ENCODE measurements around the gene ZMIZ1.

The ZMIZ1 gene

GRCh38 chr10:79349072-79349491 is 280.3 kb downstream of the ZMIZ1 start:
- no peak for DNase-seq

GRCh38 chr10:79349766-79350406 is 281.1 kb downstream of the ZMIZ1 start:
- no peak for DNase-seq

DNA sequence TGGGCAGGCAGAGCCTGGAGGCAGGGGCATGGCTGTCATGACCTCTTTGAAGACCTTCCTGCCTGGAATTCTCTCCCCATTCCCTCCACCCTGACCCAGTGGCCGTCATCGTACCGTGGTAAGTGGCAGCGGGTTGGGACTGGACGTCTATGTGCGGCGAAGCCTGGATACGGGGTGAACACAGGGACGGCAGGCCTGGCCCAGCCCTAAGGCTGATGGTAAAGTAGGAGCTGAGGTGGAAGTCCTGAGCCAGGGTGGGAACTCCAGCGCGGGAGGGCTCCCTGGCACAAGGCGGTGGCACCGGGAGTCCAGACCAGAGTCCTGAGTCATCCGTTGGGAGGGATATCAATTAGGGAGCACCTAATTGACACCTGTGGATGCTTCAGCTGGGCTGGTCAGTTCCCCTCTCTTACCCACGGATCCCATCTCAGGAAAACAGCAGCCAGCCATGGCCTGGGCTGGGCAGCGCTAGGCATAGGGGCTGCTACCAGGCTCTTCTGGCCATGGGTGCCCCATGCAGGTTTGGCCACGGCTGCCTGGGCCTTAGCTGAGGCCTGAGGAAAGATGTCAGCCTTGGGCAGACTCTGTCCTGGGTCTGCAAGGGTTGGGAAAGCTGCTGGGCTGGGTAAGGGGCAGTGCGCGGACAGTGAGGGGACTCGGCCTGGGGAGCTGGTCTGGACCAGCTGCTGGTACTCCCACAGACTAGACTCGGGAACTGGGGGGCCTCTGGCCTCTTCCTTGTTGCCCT is 281.8 kb downstream of the ZMIZ1 start:
- DNase-seq, result no peak

- DNase-seq, result no peak
These were observed 282.6 kb downstream of the ZMIZ1 start for GRCh38 chr10:79351332-79351731.

GRCh38 chr10:79352035-79352877 is 283.5 kb downstream of the ZMIZ1 start:
- no peak for DNase-seq

DNA sequence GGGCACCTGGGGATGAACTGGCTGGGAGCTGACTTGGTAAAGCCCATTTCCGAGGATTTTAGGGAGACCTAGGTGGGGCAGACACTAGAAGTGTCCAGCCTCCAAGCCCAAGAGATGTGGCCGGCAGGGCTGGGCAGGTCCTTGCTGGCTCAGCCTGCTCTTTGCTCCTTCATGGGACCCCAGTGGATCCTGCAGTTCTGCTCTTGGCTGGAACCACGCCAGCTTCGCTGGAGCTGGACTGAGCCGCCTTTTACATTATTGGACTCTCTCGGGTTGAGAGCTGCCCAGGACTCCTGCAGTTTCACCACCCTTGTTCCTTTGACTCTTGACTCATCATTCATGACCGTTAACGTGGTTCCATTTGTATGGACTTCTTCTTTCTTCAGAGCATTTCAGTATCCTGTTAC is 284.2 kb downstream of the ZMIZ1 start:
- no peak for DNase-seq

DNA sequence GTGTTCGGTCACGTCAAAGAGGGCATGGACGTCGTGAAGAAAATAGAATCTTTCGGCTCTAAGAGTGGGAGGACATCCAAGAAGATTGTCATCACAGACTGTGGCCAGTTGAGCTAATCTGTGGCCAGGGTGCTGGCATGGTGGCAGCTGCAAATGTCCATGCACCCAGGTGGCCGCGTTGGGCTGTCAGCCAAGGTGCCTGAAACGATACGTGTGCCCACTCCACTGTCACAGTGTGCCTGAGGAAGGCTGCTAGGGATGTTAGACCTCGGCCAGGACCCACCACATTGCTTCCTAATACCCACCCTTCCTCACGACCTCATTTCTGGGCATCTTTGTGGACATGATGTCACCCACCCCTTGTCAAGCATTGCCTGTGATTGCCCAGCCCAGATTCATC is 285.0 kb downstream of the ZMIZ1 start:
- no peak for DNase-seq

GRCh38 chr10:79354141-79354540 is 285.4 kb downstream of the ZMIZ1 start:
- DNase-seq, result no peak

DNA sequence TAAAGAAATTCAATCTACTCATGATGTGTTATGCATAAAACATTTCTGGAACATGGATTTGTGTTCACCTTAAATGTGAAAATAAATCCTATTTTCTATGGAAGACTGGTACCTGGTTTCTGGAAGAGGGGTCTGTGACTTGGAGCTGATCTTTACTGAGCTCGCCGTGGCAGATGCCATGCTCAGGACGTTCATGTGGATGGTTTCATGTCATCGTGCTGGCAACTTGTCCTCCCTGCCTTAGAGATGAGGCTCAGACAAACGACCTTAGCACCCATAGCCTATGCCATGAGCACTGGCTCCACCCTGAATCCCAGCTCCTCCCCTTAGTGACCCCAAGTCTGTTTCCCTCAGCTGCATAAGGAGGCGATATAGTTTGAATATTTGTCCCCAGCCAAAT is 285.8 kb downstream of the ZMIZ1 start:
- DNase-seq, result no peak

- no peak for DNase-seq
These were observed 286.8 kb downstream of the ZMIZ1 start for GRCh38 chr10:79355420-79356017.

GRCh38 chr10:79356104-79356503 is 287.3 kb downstream of the ZMIZ1 start:
- DNase-seq, result no peak

DNA sequence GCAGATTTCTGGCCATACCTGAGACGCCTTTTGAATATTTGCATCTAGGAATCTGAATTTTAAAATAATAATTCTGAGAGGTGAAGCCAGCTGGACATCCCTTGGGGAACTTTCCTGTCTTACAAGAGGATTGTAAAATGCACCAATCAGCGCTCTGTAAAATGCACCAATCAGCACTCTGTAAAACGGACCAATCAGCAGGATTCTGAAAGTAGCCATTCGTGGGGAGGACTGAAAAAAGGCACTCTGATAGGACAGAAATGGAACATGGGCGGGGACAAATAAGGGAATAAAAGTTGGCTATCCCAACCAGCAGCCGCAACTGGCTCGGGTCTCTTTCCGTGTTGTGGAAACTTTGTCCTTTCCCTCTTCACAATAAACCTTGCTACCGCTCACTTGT is 288.4 kb downstream of the ZMIZ1 start:
- no peak for DNase-seq

- no peak for DNase-seq
These were observed 290.0 kb downstream of the ZMIZ1 start for GRCh38 chr10:79358811-79359210.

GRCh38 chr10:79359816-79360498 is 291.2 kb downstream of the ZMIZ1 start:
- DNase-seq, result no peak

DNA sequence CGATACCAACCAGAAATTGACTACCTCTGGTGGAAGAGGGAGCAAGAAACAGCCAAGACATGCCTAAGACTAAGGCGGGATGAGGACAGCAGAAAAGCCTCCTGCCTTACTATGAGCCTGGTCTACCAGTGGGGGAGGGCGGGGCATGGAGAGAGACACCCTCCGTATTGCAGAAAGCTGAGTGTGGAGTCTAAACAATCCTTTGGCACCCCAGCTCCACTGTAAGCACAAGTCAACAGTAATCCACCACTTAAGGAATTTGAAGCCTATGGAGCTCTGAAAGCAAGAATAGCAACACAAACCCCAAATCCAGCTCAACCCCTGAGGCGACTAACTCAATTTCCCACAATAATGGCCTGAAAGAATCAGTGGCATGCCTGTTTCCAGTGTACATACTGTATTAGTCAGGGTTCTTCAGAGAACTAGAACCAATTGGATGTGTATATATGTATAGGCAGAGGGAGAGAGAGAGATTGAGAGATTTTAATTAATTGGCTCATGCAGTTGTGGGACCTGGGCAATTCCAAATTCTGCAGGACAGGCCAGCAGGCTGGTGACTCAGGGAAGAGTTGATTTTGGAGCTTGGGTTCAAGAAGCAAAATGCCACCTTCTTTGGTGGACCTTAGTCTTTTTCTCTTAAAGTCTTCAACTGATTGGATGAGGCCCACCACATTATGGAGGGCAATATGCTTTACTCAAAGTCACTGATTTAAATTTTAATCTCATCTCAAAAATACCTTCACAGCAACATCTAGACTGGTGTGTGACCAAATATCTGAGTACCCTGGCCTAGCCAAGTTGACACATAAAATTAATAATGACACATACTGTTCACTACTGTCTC is 292.0 kb downstream of the ZMIZ1 start:
- no peak for DNase-seq

- DNase-seq, result no peak
These were observed 293.1 kb downstream of the ZMIZ1 start for GRCh38 chr10:79361726-79362397.

Measured in amniotic stem cell (primary cell).